Activated CD4-positive, alpha-beta T cell treated with anti-CD3 and anti-CD28 coated beads, Interleukin-2, amount 10 ng/mL, durations not matched to agents 24 days and 14 days (primary cell): ENCODE data around the gene PPM1G. TPM values are rescaled to one million over a fixed set of nuclear protein-coding genes. Genes with fewer than 3 reads are reported as not detected.
"Not testable (repeated sequence)": the region's sequence is repeated elsewhere in the genome, so short reads cannot be mapped to it uniquely, and the experiment has no call there.

Experiments used
- DNase-seq: peaks from one replicate; pipeline ENCODE4 v3.0.0; 2022
- H3K27ac Mint-ChIP-seq: one replicate; pipeline ENCODE4 v1.8.0; 2022; ENCODE audit warnings: mild to moderate bottlenecking, mixed read lengths
- H3K27me3 Mint-ChIP-seq: one replicate; pipeline ENCODE4 v1.8.0; 2022; ENCODE audit warnings: mixed read lengths
- H3K36me3 Mint-ChIP-seq: one replicate; pipeline ENCODE4 v1.8.0; 2022; ENCODE audit warnings: low read depth, mild to moderate bottlenecking, mixed read lengths
- H3K4me1 Mint-ChIP-seq: one replicate; pipeline ENCODE4 v1.8.0; 2021; ENCODE audit warnings: mixed read lengths
- H3K4me3 Mint-ChIP-seq: one replicate; pipeline ENCODE4 v1.8.0; 2022; ENCODE audit warnings: mild to moderate bottlenecking, moderate library complexity, mixed read lengths
- H3K9me3 Mint-ChIP-seq: one replicate; pipeline ENCODE4 v1.8.0; 2021; ENCODE audit warnings: mixed read lengths
- intact Hi-C: fragments of 100-400 bp; cut with micrococcal nuclease; formaldehyde crosslinking; loops from one replicate; pipeline ENCODE4 v1.15.1; 2023
- total RNA-seq: library from RNA; stranded (reverse); gene quantifications from 2 replicates; pipeline ENCODE4 v1.2.3, GENCODE V29; 2022

The PPM1G gene
- total RNA-seq, 1 donor from 2014 or later, result 165 TPM

DNA sequence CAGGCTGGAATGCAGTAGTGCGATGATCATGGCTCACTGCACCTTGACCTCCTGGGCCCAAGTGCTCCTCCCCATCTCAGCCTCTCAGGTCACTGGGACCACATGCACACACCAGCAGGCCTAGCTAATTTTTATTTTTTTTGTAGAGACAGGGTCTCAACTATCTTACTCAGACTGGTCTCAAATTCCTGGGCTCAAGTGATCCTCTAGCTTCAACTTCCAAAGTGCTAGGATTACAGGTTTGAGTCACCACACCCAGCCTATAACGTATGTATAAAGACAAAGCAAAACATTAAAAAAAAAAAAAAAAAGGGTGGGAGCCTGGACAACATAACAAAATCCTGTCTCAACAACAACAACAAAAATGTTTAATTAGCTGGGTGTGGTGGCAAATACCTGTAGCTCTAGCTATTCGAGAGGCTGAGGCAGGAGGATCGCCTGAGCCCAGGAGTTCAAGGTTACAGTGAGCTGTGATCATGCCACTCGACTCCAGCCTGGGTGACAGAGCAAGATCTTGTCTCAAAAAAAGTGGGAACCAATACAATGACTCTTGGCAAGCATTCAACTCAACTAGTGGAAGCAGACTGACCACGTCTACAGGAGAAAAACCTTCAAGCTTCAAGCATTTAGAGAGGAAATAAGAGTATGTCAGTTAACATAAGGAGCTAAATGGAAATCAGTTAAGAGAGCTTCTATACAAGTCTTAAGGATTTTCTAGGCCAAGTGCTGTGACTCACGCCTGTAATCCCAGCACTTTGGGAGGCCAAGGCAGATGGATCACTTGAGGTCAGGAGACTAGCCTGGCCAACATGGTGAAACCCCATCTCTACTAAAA is 55.4 kb downstream of the PPM1G start:
- Mint-ChIP-seq H3K27ac (peak overlapping the region; percentile 60), H3K36me3 (peaks cover 29% of the 10 kb centered on the region), H3K4me3 (peak overlapping the region; percentile 60), H3K27me3 (peaks cover 2% of the 10 kb centered on the region), H3K4me1 (peaks cover 51% of the 10 kb centered on the region), H3K9me3 (no peaks in the 10 kb centered on the region)
- intact Hi-C loops, result no loop called here
- no peak for DNase-seq

DNA sequence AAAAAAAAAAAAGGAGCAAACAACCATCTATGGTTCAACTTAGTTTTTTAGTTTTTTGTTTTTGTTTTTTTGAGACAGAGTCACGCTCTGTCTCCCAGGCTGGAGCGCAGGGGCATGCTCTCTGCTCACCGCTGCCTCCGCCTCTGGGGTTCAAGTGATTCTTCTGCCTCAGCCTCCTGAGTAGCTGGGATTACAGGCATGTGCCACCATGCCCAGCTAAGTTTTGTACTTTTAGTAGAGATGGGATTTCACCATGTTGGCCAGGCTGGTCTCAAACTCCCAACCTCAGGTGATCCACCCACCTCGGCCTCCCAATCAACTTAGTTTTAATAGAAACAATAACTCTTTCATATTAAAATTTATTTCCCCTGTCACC is 56.0 kb downstream of the PPM1G start:
- H3K27ac Mint-ChIP-seq, intact Hi-C loops: not testable (repeated sequence)

DNA sequence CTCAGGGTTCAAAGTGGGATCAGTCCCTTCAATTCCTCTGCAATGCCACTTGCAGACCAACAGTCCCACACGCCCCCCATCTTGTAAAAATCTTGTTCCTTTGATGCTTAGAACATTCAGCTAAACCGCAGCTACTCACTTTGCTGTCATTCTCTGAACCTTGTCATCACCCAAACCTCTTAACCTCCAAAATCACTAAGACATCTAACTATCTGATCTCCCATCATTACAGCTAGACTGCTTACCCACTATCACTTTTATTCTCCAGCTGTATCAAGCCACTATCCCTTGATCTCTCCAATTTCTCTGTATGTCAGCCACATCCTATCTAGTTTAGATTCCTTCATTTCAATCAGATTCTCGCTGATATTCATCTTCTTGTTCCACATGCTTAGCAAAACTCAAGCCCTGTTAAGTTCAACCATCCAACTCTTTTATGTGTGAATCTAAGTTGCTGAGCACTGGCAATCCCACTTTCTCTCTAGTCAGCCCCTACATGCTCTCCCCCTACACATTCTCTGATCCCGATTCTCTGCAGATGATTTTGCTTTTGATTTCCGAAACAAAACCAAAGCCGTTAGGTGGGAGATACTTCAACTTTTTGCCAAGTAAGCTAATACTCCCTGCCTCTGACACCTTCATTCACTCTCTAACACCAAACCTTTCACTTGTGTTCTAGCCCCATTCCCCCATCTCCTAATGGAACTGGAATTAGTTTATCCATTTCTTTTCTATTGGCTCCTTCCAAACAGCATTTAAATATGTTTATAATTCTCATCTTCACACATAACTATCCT is 57.4 kb downstream of the PPM1G start:
- H3K4me1 Mint-ChIP-seq, result peaks cover 39% of the 10 kb centered on the region
- DNase-seq, result no peak
- peak overlapping the region; percentile 3 for H3K27ac Mint-ChIP-seq
- intact Hi-C loops, result no loop called here
- no peaks in the 10 kb centered on the region for H3K9me3 Mint-ChIP-seq
- H3K36me3 Mint-ChIP-seq, result peaks cover 25% of the 10 kb centered on the region
- H3K27me3 Mint-ChIP-seq, result peaks cover 2% of the 10 kb centered on the region
- peak overlapping the region; percentile 26 for H3K4me3 Mint-ChIP-seq

More for the DNA sequence above, 56.0 kb downstream of the PPM1G start:
- peaks cover 47% of the 10 kb centered on the region for H3K4me1 Mint-ChIP-seq
- peak overlapping the region; percentile 35 for H3K4me3 Mint-ChIP-seq
- H3K36me3 Mint-ChIP-seq, result peaks cover 26% of the 10 kb centered on the region
- H3K9me3 Mint-ChIP-seq, H3K27me3 Mint-ChIP-seq, DNase-seq: not testable (repeated sequence)

DNA sequence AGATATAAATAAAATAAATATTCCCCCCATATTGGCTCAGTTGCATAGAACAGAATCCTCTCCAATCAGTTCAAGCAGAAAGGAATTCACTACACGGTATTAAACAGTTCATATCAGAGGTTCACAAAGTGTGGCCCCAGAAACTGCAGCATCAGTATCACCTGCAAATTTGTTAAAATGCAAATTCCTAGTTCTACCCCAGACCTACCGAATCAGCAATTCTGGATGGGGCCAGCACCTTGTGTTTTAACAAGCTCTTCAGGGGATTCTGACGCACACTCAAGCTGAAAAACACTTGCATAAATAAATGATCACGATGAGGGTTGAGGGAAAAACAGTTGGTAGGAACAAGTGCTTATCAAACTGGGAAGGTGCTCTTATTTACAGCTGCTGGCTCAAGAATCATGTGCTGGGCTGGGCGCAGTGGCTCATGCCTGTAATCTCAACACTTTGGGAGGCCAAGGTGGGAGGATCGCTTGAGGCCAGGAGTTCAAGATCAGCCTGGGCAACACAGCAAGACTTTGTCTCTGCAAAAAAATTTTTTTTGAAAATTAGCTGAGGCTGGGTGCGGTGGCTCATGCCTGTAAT is 59.2 kb downstream of the PPM1G start:
- Mint-ChIP-seq H3K9me3 (no peaks in the 10 kb centered on the region), H3K4me3 (no peak overlapping the region), H3K27me3 (no peaks in the 10 kb centered on the region), H3K27ac (no peak overlapping the region), H3K4me1 (peaks cover 29% of the 10 kb centered on the region), H3K36me3 (peaks cover 27% of the 10 kb centered on the region)
- intact Hi-C loops, result no loop called here
- no peak for DNase-seq

DNA sequence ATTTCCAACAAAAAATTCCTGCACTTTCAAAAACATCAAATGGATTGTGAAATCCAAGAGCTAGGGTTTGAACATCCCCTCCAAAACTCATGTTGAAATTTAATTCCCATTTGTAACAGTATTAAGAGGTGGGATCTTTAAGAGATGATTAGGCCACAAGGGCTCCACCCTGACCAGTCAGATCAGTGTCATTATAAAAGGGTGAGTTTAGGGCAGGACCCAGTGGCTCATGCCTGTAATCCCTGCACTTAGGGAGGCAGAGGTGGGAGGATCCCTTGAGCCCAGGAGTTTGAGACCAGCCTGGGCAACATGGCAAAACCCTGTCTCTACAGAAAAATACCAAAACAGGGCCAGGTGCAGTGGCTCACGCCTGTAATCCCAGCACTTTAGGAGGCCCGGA is 61.8 kb downstream of the PPM1G start:
- Mint-ChIP-seq H3K4me3 (no peak overlapping the region), H3K36me3 (peaks cover 34% of the 10 kb centered on the region), H3K9me3 (no peaks in the 10 kb centered on the region), H3K4me1 (peaks cover 18% of the 10 kb centered on the region), H3K27ac (no peak overlapping the region), H3K27me3 (no peaks in the 10 kb centered on the region)
- intact Hi-C loops, result no loop called here
- no peak for DNase-seq

DNA sequence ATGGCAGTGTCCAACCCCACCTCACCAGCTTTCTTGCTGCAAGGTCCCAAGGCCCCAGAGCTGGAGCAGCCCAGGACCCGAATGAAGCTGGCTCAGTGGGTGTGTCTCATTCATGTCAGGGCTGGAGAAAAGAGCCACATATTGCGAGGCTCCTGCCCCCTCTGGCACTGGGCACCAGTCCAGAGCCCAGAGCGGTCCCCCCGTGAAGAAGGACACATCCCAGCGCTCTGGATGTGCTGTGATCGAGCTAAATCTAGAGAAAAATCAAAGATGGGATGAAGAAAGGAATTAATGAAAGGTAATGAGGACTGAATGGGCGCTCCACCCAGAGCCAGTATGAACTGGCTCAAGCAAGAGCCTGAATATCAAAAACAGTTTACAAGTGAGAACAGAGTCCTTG is 73.2 kb downstream of the PPM1G start:
- Mint-ChIP-seq H3K27me3 (no peaks in the 10 kb centered on the region), H3K27ac (no peak overlapping the region), H3K4me1 (no peaks in the 10 kb centered on the region), H3K36me3 (peaks cover 46% of the 10 kb centered on the region), H3K4me3 (no peak overlapping the region), H3K9me3 (no peaks in the 10 kb centered on the region)
- intact Hi-C loops, result no loop called here
- no peak for DNase-seq

DNA sequence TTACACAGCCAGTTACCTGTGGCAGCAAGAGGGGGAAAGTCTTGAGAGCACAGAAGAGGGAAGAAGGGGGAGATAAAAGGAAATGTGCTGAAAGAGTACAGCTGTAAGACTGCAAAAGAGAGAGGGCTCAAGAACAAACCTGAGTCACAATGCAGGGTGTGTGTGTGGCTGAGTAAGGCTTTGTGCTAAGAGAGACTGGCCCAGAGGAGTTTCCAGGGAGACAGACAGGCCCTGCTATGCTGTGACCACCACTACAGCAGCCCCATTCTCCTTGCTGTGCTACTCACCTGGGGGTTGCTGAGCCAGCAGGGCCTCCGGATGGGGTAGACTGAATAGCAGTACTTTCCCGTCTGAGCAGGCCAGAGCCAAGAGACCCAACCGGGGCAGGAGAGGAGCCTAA is 74.1 kb downstream of the PPM1G start:
- DNase-seq, result no peak
- Mint-ChIP-seq H3K27ac (peak overlapping the region; percentile 46), H3K4me3 (no peak overlapping the region), H3K9me3 (no peaks in the 10 kb centered on the region), H3K4me1 (no peaks in the 10 kb centered on the region), H3K27me3 (no peaks in the 10 kb centered on the region), H3K36me3 (peaks cover 46% of the 10 kb centered on the region)
- intact Hi-C loops, result no loop called here

Other genes with a start within 250 kb of the PPM1G start
- gene ATRAID, start 197.6 kb downstream of the PPM1G start, total RNA-seq, result 109 and 120 TPM in 2 replicates
- 87.1 and 97.9 TPM in 2 replicates for gene SLC5A6, start 197.3 kb downstream of the PPM1G start, total RNA-seq
- gene CAD, start 192.2 kb downstream of the PPM1G start, total RNA-seq, result 144 and 159 TPM in 2 replicates
- gene SLC30A3, start 146.5 kb downstream of the PPM1G start, total RNA-seq, result 1.4 and 2.2 TPM in 2 replicates
- not detected in 2 replicates for gene DNAJC5G, start 134.2 kb downstream of the PPM1G start, total RNA-seq
- gene TRIM54, start 127.2 kb downstream of the PPM1G start, total RNA-seq, result 0.33 and 0.47 TPM in 2 replicates
- 1.9 and 2.7 TPM in 2 replicates for gene UCN, start 101.1 kb downstream of the PPM1G start, total RNA-seq
- 86.8 and 89.1 TPM in 2 replicates for gene MPV17, start 86.5 kb downstream of the PPM1G start, total RNA-seq
- gene GTF3C2, start 52.8 kb downstream of the PPM1G start, total RNA-seq, result 80.1 and 83.8 TPM in 2 replicates
- gene EIF2B4, start 39.3 kb downstream of the PPM1G start, total RNA-seq, result 51.2 and 52.0 TPM in 2 replicates
- gene SNX17, start 39.0 kb downstream of the PPM1G start, total RNA-seq, result 120 and 128 TPM in 2 replicates
- gene ZNF513, start 28.9 kb downstream of the PPM1G start, total RNA-seq, result 11.1 and 13.5 TPM in 2 replicates
- 93.9 and 94.7 TPM in 2 replicates for gene NRBP1, start 19.0 kb upstream of the PPM1G start, total RNA-seq
- gene KRTCAP3, start 32.8 kb upstream of the PPM1G start, total RNA-seq, result 4.6 and 5.2 TPM in 2 replicates
- gene IFT172, start 80.2 kb upstream of the PPM1G start, total RNA-seq, result 12.4 and 12.9 TPM in 2 replicates
- gene FNDC4, start 85.6 kb upstream of the PPM1G start, total RNA-seq, result not detected in 2 replicates
- gene GCKR, start 87.2 kb upstream of the PPM1G start, total RNA-seq, result not detected in 2 replicates
- 29.0 and 32.7 TPM in 2 replicates for gene ZNF512, start 173.5 kb upstream of the PPM1G start, total RNA-seq
- 0.54 and 0.63 TPM in 2 replicates for gene CCDC121, start 219.4 kb upstream of the PPM1G start, total RNA-seq
- 51.0 and 55.4 TPM in 2 replicates for gene GPN1, start 219.5 kb upstream of the PPM1G start, total RNA-seq